Coronary artery (tissue), 2 donors: ENCODE results near the gene PLXDC1.

ENCODE experiments used
- DNase-seq: peaks from one replicate; pipeline ENCODE4 v3.0.0-alpha.2; 2017; ENCODE audit warnings: low spot score
- H3K27ac ChIP-seq, 2 donors: fragments of 200-600 bp; sonication (generic); one replicate each; pipeline ENCODE4 v1.5.1; 2016 to 2019
- H3K4me3 ChIP-seq: fragments of 200-600 bp; sonication (generic); 2 replicates; pipeline ENCODE4 v1.5.1; 2016; ENCODE audit warnings: mild to moderate bottlenecking, moderate library complexity
- TF ChIP-seq, protein P1 (sequence below): fragments of 200-600 bp; sonication (generic); IDR thresholded peaks from one replicate; pipeline ENCODE4 v1.5.1; 2019; ENCODE audit warnings: antibody characterized with exemption

The PLXDC1 gene

DNA sequence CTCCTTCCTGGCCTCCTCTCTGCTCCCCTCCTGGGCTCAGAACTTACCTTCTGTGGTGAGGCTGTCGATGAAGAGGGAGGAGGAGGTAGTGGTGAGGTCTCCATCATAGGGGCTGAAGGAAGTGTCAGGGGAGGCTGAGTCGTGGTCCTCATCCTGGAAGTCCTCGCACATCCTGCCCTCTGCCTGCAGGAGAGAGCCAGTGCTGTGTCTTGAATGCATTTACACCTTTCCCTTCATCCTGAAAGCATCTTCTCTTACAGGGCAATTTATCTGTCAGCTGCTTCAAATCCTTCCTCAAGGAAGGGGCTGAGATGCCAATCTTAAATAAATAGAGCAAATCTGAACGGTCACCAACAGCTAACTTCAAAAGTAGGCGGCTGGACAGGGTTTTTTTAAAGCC lies 73.6 kb downstream of the PLXDC1 start:
- Histone ChIP-seq H3K27ac (no peak overlapping the region), H3K4me3 (no peak overlapping the region)
- no peak for DNase-seq
- TF ChIP-seq, protein P1, sequence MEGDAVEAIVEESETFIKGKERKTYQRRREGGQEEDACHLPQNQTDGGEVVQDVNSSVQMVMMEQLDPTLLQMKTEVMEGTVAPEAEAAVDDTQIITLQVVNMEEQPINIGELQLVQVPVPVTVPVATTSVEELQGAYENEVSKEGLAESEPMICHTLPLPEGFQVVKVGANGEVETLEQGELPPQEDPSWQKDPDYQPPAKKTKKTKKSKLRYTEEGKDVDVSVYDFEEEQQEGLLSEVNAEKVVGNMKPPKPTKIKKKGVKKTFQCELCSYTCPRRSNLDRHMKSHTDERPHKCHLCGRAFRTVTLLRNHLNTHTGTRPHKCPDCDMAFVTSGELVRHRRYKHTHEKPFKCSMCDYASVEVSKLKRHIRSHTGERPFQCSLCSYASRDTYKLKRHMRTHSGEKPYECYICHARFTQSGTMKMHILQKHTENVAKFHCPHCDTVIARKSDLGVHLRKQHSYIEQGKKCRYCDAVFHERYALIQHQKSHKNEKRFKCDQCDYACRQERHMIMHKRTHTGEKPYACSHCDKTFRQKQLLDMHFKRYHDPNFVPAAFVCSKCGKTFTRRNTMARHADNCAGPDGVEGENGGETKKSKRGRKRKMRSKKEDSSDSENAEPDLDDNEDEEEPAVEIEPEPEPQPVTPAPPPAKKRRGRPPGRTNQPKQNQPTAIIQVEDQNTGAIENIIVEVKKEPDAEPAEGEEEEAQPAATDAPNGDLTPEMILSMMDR: no peak

DNA sequence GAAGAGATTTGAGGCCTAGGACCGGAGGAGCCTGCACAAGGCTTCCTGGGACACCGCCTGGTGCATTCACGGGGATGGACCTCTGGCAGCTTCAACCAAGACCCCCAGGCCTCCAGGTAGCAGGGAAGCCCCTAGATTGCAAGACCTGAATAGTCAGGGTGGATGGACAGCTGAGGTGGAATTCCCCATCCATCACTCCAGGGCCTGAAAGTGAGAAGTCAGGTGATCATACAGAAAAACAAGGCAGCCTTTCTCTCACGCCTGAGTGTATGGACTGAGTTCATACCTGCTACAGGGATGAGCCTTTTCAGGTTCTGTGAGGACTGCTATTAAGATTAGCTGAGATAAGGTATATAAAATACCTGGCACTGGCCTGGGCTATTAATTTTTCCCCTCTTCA lies 74.2 kb downstream of the PLXDC1 start:
- Histone ChIP-seq H3K4me3 (no peak overlapping the region), H3K27ac (no peak overlapping the region)
- TF ChIP-seq, protein P1: no peak
- DNase-seq: no peak

GRCh38 chr17:39074676-39075075 lies 76.8 kb downstream of the PLXDC1 start:
- Histone ChIP-seq H3K4me3 (no peak overlapping the region), H3K27ac (no peak overlapping the region)
- TF ChIP-seq, protein P1: no peak
- no peak for DNase-seq

- no peak overlapping the region for H3K27ac ChIP-seq
- TF ChIP-seq, protein P1: no peak
- no peak overlapping the region for H3K4me3 ChIP-seq
- no peak for DNase-seq
Measured at GRCh38 chr17:39073916-39074315, 77.5 kb downstream of the PLXDC1 start.

DNA sequence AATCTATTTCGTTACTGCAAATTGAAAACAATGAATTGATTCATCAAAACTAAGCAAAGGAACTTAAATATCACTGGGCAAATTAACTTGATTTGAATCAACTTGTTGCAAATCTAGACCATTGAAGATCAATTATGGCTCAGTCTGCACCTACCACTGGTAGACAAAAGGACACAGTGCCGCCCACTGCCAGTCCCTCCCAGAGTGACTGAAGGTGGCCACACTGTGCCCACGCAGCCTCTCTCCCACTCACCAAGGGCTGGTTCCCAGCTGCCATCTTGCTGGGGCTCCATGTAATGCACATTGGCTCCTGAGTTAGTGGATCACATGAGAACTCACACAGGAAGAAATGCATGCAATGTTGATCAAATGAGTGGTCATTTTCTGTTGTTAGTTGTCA lies 78.1 kb downstream of the PLXDC1 start:
- H3K27ac ChIP-seq: no peak overlapping the region
- no peak for DNase-seq
- TF ChIP-seq, protein P1: no peak

GRCh38 chr17:39071573-39071972 lies 79.9 kb downstream of the PLXDC1 start:
- TF ChIP-seq, protein P1: no peak
- no peak for DNase-seq

More for the DNA sequence above, 78.1 kb downstream of the PLXDC1 start:
- H3K4me3 ChIP-seq: no peak overlapping the region

GRCh38 chr17:39069114-39069756 lies 82.2 kb downstream of the PLXDC1 start:
- no peak for DNase-seq
- no peak overlapping the region for H3K4me3 ChIP-seq
- TF ChIP-seq, protein P1: peak; percentile 34
- no peak overlapping the region for H3K27ac ChIP-seq

More at GRCh38 chr17:39071573-39071972, 79.9 kb downstream of the PLXDC1 start:
- no peak overlapping the region for H3K4me3 ChIP-seq
- no peak overlapping the region for H3K27ac ChIP-seq
